HepG2 (cell line): Measurements from ENCODE around the gene LEMD2. TPM values are rescaled to one million over a fixed set of nuclear protein-coding genes. Genes with fewer than 3 reads are reported as not detected.

Experiments
- FOSL2 ChIP-seq: sonication (generic); formaldehyde crosslinking; IDR thresholded peaks from 2 replicates; pipeline ENCODE4 v1.4.0; 2020; ENCODE audit warnings: missing genetic modification reagents
- KLF16 ChIP-seq, 2 experiments: sonication (generic) in 1 of 2; formaldehyde crosslinking in 1 of 2; IDR thresholded peaks; 2 replicates each; pipeline versions ENCODE4 v1.6.1 to v1.8.0; 2016 to 2023; ENCODE audit warnings: missing genetic modification reagents in 2 of 2, missing compliant biosample characterization in 1 of 2
- PITX1 ChIP-seq: sonication (generic); formaldehyde crosslinking; IDR thresholded peaks from 2 replicates; pipeline ENCODE4 v1.5.1; 2020; ENCODE audit warnings: mild to moderate bottlenecking, missing genetic modification reagents
- RBFOX2 ChIP-seq: fragments of 200-400 bp; formaldehyde crosslinking; IDR thresholded peaks from 2 replicates; pipeline ENCODE4 v1.6.1; 2017; ENCODE audit warnings: low read depth, mild to moderate bottlenecking, low read length
- STAT5B ChIP-seq: sonication (generic); formaldehyde crosslinking; IDR thresholded peaks from 2 replicates; pipeline ENCODE4 v1.4.0; 2020; ENCODE audit warnings: missing genetic modification reagents
- ZBTB21 ChIP-seq: sonication (generic); formaldehyde crosslinking; IDR thresholded peaks from 2 replicates; pipeline ENCODE4 v1.4.0; 2020; ENCODE audit warnings: missing genetic modification reagents
- ZBTB8A ChIP-seq: sonication (generic); formaldehyde crosslinking; IDR thresholded peaks from 2 replicates; pipeline ENCODE4 v1.4.0; 2020; ENCODE audit warnings: mild to moderate bottlenecking, low read depth, missing genetic modification reagents, borderline replicate concordance
- ZFP82 ChIP-seq: sonication (generic); formaldehyde crosslinking; IDR thresholded peaks from 2 replicates; pipeline ENCODE4 v1.5.1; 2020; ENCODE audit warnings: mild to moderate bottlenecking, missing genetic modification reagents, borderline replicate concordance
- polyA plus RNA-seq, 8 experiments: library from polyadenylated mRNA; depleted of rRNA in 3 of 8; stranded (reverse) in 7 of 8; unstranded in 1 of 8; fragments of >200 nt; fragmentation: Illumina TruSeq in 4 of 8; extraction: Trizol in 4 of 8; gene quantifications; 2 replicates each; pipeline versions ENCODE4 v1.2.1 to v1.2.3, GENCODE V29; 2011 to 2016; ENCODE audit warnings: low read depth in 4 of 8, missing spikeins in 1 of 8, mixed read lengths in 1 of 8; ENCODE audit not compliant: insufficient read depth in 1 of 8
- total RNA-seq, 5 experiments: library from RNA; depleted of rRNA; stranded (reverse); fragments of >200 nt; fragmentation: Illumina TruSeq; extraction: Trizol; gene quantifications; 2 replicates each; pipeline ENCODE4 v1.2.3, GENCODE V29; 2016; ENCODE audit warnings: low read depth in 1 of 5
- TF ChIP-seq, protein P1 (sequence below): sonication (generic); formaldehyde crosslinking; IDR thresholded peaks from 2 replicates; pipeline ENCODE4 v1.4.0; 2020; ENCODE audit warnings: mild to moderate bottlenecking, missing genetic modification reagents
- TF ChIP-seq, protein P2 (sequence below): IDR thresholded peaks from 2 replicates; pipeline ENCODE4 v1.4.0; 2020; ENCODE audit warnings: mild to moderate bottlenecking, missing genetic modification reagents
- TF ChIP-seq, protein P3 (sequence below): sonication (generic); formaldehyde crosslinking; IDR thresholded peaks from 2 replicates; pipeline ENCODE4 v1.5.1; 2020; ENCODE audit warnings: mild to moderate bottlenecking, moderate library complexity, missing genetic modification reagents
- TF ChIP-seq, protein P4 (sequence below): sonication (generic); formaldehyde crosslinking; IDR thresholded peaks from 2 replicates; pipeline ENCODE4 v1.4.0; 2020; ENCODE audit warnings: mild to moderate bottlenecking, missing genetic modification reagents, borderline replicate concordance
- TF ChIP-seq, protein P5 (sequence below): sonication (generic); formaldehyde crosslinking; IDR thresholded peaks from 2 replicates; pipeline ENCODE4 v1.4.0; 2020; ENCODE audit warnings: missing genetic modification reagents

Gene LEMD2
- total and polyA plus RNA-seq, 2 of the 13 experiments (the other 11 are each of a cell fraction or from before 2014, with no cell fraction given), result 45.2 to 62.9 TPM

DNA sequence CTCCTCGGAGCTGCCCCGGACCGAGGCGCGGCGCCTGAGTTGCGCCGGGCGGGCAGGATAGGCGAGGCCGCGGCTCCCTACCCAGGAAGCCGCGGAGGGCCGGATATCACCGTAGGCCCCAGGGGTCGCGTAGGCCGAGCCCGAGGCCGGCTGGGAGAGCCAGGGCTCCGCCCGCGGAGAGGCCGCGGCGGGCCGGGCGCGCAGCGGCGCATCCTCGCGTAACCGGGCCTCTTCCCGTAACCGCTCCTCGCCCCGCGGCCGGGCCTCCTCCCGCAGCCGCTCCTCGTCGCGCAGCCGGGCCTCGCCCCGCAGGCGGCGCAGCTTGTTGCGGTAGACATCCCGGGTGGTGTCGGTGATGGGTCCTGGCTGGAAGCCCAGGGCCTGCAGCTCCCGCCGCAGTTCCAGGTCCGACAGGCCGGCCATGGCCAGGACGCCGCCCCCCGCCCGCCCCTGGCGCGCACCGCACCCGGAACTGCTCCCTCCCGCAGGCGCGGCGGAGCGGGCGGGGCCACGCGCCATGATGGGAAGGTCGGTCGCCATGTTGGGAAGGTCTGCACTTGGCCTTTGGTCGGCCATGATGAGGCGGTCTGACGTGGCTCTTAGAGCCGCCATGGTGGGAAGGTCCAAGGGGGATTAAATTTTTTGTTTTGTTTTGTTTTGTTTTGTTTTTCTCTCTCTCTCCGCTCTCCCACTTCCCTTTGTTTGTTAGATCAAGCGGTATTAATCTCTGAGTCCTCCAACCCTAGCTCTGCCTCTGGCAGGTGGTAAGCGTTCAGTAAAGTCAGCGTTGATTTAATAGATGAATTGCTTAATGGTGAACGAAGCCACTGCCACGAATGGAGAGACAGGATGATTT lies at the start of gene LEMD2 (continued):
- TF ChIP-seq, protein P1, sequence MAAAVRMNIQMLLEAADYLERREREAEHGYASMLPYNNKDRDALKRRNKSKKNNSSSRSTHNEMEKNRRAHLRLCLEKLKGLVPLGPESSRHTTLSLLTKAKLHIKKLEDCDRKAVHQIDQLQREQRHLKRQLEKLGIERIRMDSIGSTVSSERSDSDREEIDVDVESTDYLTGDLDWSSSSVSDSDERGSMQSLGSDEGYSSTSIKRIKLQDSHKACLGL (CRISPR knock-in tag), result peak; percentile 88
- TF ChIP-seq ZBTB21 (CRISPR knock-in tag) (peak; percentile 54; the same call in 1 of the 2 replicates), ZBTB8A (CRISPR knock-in tag) (no peak; the same call in 1 of the 2 replicates), KLF16 (CRISPR knock-in tag; IDR thresholded peaks at IDR 0.05) (peak in 1 of 2 experiments; percentile 72; a peak in 1 of 4 replicates), FOSL2 (CRISPR knock-in tag) (peak; percentile 70), PITX1 (CRISPR knock-in tag) (peak; percentile 62; the same call in 1 of the 2 replicates), ZFP82 (CRISPR knock-in tag) (no peak), STAT5B (CRISPR knock-in tag) (peak; percentile 47; the same call in 1 of the 2 replicates), RBFOX2 (peak; percentile 91)
- TF ChIP-seq, protein P2, sequence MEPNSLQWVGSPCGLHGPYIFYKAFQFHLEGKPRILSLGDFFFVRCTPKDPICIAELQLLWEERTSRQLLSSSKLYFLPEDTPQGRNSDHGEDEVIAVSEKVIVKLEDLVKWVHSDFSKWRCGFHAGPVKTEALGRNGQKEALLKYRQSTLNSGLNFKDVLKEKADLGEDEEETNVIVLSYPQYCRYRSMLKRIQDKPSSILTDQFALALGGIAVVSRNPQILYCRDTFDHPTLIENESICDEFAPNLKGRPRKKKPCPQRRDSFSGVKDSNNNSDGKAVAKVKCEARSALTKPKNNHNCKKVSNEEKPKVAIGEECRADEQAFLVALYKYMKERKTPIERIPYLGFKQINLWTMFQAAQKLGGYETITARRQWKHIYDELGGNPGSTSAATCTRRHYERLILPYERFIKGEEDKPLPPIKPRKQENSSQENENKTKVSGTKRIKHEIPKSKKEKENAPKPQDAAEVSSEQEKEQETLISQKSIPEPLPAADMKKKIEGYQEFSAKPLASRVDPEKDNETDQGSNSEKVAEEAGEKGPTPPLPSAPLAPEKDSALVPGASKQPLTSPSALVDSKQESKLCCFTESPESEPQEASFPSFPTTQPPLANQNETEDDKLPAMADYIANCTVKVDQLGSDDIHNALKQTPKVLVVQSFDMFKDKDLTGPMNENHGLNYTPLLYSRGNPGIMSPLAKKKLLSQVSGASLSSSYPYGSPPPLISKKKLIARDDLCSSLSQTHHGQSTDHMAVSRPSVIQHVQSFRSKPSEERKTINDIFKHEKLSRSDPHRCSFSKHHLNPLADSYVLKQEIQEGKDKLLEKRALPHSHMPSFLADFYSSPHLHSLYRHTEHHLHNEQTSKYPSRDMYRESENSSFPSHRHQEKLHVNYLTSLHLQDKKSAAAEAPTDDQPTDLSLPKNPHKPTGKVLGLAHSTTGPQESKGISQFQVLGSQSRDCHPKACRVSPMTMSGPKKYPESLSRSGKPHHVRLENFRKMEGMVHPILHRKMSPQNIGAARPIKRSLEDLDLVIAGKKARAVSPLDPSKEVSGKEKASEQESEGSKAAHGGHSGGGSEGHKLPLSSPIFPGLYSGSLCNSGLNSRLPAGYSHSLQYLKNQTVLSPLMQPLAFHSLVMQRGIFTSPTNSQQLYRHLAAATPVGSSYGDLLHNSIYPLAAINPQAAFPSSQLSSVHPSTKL (CRISPR knock-in tag), result peak; percentile 63
- TF ChIP-seq, protein P3, sequence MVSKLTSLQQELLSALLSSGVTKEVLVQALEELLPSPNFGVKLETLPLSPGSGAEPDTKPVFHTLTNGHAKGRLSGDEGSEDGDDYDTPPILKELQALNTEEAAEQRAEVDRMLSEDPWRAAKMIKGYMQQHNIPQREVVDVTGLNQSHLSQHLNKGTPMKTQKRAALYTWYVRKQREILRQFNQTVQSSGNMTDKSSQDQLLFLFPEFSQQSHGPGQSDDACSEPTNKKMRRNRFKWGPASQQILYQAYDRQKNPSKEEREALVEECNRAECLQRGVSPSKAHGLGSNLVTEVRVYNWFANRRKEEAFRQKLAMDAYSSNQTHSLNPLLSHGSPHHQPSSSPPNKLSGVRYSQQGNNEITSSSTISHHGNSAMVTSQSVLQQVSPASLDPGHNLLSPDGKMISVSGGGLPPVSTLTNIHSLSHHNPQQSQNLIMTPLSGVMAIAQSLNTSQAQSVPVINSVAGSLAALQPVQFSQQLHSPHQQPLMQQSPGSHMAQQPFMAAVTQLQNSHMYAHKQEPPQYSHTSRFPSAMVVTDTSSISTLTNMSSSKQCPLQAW (CRISPR knock-in tag), result peak; percentile 63; the same call in 1 of the 2 replicates
- TF ChIP-seq, protein P4, sequence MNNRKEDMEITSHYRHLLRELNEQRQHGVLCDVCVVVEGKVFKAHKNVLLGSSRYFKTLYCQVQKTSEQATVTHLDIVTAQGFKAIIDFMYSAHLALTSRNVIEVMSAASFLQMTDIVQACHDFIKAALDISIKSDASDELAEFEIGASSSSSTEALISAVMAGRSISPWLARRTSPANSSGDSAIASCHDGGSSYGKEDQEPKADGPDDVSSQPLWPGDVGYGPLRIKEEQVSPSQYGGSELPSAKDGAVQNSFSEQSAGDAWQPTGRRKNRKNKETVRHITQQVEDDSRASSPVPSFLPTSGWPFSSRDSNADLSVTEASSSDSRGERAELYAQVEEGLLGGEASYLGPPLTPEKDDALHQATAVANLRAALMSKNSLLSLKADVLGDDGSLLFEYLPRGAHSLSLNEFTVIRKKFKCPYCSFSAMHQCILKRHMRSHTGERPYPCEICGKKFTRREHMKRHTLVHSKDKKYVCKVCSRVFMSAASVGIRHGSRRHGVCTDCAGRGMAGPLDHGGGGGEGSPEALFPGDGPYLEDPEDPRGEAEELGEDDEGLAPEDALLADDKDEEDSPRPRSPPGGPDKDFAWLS, result 0 out of 2 replicates have a peak, but pooled peaks have one; percentile 23
- TF ChIP-seq, protein P5, sequence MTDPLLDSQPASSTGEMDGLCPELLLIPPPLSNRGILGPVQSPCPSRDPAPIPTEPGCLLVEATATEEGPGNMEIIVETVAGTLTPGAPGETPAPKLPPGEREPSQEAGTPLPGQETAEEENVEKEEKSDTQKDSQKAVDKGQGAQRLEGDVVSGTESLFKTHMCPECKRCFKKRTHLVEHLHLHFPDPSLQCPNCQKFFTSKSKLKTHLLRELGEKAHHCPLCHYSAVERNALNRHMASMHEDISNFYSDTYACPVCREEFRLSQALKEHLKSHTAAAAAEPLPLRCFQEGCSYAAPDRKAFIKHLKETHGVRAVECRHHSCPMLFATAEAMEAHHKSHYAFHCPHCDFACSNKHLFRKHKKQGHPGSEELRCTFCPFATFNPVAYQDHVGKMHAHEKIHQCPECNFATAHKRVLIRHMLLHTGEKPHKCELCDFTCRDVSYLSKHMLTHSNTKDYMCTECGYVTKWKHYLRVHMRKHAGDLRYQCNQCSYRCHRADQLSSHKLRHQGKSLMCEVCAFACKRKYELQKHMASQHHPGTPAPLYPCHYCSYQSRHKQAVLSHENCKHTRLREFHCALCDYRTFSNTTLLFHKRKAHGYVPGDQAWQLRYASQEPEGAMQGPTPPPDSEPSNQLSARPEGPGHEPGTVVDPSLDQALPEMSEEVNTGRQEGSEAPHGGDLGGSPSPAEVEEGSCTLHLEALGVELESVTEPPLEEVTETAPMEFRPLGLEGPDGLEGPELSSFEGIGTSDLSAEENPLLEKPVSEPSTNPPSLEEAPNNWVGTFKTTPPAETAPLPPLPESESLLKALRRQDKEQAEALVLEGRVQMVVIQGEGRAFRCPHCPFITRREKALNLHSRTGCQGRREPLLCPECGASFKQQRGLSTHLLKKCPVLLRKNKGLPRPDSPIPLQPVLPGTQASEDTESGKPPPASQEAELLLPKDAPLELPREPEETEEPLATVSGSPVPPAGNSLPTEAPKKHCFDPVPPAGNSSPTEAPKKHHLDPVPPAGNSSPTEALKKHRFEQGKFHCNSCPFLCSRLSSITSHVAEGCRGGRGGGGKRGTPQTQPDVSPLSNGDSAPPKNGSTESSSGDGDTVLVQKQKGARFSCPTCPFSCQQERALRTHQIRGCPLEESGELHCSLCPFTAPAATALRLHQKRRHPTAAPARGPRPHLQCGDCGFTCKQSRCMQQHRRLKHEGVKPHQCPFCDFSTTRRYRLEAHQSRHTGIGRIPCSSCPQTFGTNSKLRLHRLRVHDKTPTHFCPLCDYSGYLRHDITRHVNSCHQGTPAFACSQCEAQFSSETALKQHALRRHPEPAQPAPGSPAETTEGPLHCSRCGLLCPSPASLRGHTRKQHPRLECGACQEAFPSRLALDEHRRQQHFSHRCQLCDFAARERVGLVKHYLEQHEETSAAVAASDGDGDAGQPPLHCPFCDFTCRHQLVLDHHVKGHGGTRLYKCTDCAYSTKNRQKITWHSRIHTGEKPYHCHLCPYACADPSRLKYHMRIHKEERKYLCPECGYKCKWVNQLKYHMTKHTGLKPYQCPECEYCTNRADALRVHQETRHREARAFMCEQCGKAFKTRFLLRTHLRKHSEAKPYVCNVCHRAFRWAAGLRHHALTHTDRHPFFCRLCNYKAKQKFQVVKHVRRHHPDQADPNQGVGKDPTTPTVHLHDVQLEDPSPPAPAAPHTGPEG (CRISPR knock-in tag), result peak; percentile 90; the same call in 1 of the 2 replicates
